Hematopoietic multipotent progenitor cell treated with erythropoietin and hydrocortisone succinate and interleukin-3 and kit ligand, for 8 days (in vitro differentiated cells): ENCODE measurements around the gene SLC22A23.
"Not testable (repeated sequence)": the region's sequence is repeated elsewhere in the genome, so short reads cannot be mapped to it uniquely, and the experiment has no call there.

ENCODE experiments used
- DNase-seq: peaks from one replicate; pipeline ENCODE4 v3.0.0-alpha.2; 2015

The SLC22A23 gene

DNA sequence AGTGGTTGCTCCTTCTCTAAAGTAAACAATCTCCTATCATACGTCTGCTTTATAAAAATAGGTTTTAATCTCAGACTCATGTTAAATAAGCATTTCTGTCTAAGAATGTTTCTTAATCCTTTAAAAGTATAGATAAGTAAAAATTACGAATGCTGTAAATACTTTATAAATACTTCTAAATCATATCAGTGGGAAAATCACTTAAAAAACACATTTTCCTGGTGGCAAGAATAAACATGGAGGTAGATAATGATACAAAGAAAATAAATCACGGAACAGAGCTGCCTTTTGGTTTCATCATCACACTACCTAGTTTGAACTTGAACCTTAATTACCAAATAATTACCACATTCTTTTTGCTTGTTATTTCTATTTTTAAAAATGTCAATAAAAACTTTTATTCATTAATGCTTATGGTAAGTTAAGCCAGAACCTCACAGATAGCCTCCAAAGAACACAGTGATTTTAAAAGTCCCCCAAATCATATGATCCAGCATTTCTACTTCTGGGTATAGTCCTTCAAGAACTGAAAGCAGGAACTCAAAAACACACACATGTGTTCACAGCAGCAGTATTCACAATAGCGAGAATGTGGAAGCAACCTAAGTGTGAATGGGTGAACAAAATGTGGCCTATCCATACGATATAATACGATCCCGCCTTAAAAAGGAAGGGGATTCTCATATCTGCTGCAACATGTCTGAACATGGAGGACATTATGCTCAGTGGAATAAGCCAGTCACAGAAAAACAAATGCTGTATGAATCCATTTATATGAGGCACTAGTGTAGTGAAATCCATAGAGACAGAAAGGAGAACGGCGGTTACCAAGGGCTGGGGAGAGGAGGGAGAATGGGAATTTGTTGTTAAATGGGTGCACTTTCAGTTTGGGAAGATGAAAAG lies 72.4 kb downstream of the SLC22A23 start:
- DNase-seq: no peak

DNA sequence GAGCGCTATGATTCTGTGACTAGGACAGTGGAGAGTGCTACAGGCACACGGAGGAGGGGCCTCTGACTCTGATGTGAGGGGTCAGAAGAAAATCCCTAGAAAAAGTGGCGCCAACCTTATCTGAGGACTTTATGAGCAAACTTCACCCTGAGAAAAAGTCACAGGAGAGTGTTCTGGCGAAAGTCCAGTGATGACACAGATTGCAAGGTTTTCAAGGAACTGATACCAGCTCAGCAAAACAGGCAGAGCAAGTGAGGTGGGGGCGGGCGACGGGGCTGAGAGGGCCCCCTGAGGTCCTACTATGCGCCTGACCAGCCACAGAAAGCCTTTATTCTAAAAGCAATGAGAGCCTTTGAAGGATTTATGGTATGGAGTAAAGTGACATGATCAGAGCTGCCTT lies 73.3 kb downstream of the SLC22A23 start:
- peak; percentile 65 for DNase-seq

DNA sequence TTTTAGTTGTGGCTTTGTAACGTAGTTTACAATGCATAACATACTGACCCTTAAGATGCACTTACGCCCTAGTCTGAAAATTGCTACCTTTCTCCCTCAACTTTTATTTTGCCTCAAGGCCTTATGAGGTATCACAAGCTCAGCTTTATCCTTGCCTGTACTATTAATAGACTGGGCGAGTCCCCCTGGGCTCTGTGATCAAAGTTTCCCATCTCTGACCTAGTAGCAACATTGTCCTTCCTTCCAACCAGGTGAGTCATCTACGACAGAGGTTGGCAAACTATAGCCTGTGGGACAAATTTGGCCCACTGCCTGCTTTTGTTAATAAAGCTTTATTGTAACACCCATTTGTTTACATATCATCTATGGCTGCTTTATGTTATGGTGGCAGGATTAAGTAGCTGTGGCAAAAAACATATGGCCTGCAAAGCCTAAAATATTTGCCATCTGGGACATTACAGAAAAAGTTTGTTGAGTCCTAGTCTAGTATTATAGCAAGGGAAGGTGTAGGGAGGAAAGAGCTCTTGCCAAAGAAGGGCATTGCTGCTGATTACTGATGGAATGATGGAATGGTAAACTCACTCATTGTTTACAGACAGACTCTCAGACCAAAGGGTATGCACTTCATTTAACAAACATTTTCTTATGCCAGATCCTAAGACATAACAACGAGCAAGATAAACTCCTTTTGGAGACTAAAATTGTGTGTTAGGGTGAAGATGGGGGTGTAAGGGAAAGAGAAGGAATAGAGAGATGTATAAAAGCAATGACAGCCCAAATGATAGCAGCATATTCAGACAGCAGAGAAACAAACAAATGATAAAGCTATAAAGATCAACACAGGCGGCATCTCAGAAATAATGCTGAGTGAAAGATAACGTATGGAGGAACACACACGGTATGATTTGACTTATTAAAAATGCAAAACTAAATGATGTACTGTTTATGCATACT lies 74.2 kb downstream of the SLC22A23 start:
- DNase-seq: no peak

DNA sequence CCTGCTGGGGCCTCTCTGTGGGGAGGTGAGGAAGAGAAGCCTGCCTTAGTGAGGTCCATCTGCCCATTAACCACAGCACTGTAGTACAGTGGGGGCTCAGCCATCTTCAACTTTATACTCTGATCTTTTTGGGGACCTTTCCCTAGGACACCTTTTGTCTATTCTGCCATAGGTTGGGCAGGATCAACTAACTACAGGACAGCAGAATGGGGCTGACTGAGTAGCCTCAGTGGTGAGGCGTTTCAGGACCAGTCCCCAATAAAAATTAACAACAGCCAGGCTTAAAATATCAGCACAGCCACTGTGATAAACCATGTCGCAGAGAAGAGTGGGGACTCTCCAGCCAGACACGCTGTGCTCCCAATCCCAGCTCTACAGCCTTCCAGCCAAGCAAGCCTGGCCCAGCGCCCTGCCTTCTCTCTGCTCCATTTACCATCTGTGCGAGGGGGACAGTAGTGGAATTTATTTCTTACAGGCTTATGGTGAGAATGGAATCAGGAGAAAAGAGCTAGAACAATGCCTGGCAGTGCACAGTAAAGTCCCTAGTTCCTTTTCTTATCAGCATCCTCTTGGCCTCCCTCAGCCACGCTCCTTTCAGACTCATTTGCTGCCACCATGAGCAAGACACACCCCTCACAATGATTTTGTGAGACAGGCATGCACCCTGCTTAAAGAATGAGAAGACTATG lies 75.5 kb downstream of the SLC22A23 start:
- DNase-seq: peak; percentile 67

DNA sequence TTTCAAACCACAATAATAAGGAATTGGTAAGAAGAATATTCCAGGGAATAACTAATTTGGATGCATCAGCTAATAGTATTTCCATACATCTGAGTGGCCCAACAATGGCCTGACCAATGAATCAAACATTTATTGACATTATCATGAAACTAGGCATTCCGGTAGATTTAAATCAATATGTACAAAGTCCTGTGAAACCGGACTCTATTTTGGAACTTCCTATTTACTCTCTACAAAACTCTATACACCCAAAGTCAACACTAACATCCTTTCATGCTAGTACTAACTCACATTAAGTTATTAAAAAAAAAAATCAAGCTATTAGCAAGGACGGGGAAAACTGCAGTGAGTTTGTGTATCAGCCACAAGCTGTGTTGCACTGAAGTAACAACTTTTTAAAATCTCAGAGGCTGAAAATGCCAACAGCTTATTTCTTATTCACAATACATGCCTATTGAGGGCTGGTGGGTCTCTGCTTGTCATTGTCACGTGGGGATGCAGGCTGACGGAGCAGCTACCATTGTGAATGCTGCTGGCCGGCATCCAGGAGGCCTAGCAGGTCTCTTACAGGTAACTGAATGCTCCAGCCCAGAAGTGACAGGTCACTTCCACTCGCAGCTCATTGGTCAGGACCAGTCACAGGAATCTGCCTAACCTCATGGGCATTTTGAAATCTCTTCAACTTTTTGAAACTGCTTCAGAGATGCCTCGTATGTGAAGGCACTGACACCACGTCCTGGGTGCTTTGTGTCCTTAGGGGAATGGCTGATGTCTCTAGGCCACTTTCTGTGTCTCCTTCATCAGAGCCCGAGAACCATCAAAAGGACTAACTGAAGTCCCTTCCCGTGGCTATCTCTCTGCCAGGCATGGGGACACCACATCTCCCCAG lies 76.3 kb downstream of the SLC22A23 start:
- DNase-seq: no peak

DNA sequence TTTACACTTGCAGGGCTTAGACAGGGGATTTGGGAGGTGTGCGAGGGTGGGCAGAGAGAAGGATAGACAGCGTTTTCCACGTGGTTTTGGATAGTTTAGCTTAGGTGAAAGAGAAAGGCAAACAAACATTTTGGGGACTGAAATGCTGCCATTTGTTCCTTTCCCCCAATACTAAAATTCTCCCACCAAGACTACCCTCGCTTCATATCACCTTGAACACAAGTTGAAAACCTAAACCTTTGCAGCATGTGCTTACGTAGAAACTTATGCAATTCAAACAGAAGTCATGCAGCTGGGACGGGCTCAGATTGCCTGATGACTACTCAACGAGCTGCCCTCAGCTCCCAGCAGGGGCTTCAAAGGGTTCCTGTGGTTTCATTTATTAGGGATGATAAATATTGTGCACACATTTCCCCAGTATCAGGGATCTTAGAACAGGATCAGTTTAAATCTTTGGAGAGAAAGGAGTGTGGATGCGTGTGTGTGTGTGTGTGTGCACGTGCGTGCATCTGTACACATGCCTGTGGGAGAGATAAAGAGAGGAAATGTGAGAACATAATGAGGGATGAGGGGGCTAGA lies 77.3 kb downstream of the SLC22A23 start:
- no peak for DNase-seq

DNA sequence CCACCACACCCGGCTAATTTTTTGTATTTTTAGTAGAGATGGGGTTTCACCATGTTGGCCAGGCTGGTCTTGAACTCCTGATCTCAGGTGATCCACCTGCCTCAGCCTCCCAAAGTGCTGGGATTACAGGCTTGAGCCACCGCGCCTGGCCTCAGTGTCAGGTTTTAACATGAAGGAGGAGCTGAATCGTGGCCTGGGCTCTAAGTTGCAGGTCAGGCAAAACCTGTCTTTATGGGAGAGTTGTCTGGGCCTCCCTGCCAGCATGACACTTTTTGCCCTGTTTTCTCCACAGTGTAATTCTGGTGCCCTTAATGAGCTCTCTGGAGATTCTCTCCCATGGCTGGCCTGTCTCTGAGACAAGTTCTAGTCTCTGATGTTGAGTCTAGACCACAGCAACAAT lies 78.0 kb downstream of the SLC22A23 start:
- DNase-seq: not testable (repeated sequence)

DNA sequence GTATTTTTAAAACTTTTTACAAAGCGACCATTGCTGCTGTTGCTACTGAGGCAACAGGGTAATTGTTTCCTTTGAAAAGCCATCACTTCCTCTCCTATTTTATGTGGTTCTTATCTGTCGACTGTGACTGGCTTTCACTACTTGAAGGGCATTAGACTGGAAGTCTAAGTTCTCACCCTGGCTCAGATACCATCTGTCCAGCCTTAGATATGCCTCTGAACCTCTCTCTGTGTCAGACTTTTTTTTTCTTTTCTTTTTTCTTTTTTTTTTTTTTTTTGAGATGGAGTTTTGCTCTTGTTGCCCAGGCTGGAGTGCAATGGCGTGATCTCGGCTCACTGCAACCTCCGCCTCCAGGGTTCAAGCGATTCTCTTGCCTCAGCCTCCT lies 78.5 kb downstream of the SLC22A23 start:
- DNase-seq: peak; percentile 77

DNA sequence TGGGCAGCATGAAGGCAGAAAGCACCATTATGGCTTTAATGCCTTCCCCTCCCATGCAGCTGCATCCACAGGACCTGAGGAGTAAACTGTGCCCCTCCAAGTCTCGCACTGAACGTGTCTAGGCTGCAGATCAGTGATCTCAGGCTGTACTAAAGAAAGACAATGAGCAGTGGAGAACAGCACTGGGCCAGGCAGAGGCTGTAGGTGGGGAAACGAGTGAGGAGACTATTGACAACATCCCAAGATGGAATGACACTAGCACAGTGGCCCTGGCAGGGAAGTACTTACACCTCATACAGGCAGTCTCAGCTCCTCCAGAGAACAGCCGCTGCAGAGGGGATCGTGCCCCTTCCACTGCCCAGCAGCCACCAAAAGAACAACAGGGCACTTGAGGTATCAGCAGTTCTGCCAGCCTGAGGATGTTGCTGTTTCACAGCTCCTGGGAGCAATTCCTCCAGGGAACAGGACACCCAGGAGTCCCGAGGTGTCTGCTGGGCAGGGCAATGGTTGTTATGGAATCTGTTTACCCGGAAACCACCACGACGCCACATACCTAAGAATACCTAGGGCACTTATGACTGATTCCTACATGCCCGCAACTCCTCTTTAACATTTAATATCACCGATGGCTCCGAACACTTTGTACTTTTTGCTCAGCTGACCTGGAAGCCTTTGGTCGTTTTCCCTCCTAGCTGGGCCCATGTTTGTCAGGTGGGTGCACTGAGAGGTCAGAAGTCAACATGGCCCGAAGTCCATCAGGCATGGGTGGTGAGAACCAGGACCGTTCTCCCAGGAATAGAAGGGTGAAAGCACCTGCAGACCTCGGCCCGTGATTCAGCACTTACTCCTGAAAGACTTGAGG lies 79.1 kb downstream of the SLC22A23 start:
- no peak for DNase-seq

DNA sequence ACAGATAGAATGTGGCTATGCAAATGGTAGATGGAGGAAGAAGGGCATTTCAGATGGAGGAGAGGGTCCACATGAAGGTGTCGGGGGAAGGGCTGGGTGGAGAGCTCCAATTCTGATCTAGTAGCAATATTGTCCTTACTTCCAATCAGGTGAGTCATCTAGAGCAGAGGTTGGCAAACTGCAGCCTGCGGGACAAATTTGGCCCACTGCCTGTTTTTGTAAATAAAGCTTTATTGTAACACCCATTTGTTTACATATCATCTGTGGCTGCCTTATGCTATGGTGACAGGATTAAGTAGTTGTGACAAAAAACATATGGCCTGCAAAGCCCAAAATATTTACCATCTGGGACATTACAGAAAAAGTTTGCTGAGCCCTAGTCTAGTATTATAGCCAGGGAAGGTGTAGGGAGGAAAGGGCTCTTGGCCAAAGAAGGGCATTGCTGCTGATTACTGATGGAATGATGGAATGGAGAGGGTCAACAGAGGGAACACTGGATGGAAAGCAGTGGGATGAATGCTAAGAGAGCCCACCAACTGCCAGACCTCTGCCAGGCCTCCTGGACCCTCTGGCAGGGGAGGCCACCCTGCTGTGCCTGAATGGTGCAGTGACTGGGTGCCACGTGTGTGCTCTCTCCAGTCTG lies 79.8 kb downstream of the SLC22A23 start:
- no peak for DNase-seq

DNA sequence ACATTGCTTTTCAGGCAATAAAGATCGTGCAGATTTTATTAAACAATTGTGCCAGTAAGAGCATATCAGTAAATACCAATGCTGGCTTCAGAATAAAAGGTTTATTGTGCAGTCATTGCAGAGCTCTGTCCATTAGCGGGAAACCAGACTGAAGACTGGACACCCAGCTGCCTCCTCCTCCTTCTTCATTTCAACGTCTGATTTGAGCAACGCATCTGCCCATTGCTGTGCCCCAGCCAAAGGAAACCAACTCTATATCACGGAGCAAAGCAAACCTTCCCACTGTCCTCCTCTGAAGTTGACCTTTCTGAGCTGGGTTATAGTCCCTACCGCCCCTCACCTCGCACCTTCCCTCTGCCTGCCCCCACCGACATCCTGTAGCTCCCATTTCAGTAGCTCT lies 80.8 kb downstream of the SLC22A23 start:
- no peak for DNase-seq

DNA sequence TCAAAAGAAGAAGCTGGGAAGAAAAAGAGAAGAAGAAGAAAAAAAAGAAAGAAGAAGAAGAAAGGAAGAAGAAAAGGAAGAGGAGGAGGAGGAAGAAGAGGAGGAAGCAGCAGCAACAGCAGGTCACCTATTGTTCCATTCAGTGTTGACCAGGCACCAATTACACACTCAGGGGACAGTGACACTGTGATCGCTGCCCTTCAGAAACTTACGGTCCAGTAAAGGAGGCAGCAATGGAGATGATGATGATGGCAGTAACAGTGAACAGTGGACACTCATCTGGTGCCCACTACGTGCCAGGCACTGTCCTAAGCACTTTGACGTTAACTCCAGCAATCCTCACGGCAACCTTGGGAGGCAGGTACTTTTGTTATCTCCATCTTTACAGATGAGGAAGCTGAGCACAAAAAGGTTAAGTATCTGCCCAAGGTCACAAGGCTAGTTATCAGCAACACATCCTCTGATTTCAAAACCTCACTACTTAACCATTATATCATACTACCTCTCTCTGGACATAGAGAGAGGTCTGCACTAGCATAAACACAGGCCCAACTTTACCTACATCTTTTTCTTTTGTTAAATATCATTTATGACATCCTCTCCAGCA lies 83.2 kb downstream of the SLC22A23 start:
- no peak for DNase-seq

DNA sequence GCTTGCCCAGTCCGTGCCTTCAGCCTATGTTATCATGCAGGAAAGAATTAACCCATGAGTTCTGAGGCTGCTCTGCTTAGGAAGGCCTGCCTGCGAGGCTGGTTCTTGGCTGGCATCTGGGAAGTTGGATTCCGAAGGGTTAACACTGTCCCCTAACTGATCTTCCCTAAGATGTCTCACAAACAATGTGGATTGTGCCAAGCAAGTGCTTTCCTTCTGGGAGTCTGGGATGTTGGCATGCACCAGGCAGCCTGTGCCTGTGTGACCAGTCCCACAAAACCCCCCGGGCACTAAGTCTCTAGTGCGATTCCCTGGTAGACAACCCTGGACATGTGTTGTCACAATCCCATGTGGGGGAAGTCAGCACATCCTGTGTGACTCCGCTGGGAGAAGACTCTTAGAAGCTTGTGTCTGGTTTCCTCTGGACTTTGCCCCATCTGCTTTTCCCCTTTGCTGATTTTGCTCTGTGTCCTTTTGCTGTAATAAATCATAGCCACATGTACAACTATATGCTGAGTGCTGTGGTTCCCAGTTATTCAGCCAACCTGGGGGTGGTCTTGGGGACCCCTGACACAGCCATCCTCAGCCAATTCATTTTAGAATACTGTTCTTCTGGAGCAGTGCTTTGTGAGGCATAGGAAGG lies 83.8 kb downstream of the SLC22A23 start:
- no peak for DNase-seq

DNA sequence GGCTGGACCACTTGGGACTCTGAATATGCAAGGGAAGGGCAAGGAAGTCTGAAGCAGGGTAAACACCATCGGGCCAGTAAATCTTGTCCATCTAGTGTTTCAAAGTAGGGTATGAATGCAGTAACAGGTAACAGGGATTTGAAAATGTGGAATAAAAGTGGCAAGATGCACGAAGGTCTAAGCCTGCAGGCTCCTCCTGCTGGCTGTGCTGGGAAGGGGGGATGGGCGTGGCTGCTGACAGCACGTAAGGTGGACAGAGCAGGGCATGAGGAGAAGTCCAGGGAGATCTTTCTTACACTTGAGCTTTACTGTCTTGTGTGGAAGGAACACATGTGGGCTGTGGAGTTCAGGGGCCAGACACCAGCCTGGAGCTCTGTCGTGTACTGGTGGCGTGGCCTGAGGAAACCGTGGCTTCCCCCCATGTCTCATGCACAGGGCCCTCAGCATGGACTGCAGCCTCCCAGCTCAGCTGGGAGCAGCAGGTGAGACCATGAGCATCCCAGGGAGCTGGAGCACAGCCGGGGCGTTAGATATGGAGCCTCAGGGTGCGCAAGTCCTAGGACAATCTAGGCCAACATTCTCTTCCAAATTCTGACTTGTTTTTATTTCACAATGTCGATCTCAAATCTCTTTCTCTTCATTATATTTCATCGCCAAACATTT lies 84.5 kb downstream of the SLC22A23 start:
- no peak for DNase-seq

DNA sequence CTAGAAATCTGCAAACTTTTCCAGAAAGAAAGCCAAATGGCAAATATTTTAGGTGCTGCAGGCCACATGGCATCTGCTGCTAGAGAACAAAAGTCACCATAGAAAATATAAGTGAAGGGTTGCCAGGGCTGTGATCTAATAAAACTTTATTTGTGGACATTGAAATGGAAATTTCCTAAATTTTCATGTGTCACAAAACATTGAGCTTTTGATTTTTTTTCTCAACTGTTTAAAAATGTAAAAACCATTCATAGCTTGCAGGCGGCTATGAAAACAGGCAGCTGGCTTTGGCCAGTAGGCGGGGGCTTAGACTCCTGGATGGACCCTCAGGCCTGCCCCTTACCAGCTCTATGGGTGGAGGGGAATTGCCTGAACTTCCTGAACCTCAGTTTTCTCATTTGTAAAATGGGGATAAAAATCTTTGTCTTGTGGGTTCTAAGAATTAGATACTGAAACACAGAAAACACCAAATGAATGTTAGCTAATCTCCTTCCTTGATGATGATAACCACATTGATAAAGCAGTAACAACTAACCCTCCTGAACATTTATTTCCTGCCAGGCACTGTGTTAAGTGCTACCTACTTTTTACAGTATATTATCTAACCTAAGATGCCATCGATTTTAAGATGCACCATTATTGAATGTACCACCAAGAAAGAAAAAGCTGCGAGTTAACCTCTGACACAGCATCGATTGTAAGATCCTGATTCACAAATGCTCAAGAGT lies 85.5 kb downstream of the SLC22A23 start:
- no peak for DNase-seq

DNA sequence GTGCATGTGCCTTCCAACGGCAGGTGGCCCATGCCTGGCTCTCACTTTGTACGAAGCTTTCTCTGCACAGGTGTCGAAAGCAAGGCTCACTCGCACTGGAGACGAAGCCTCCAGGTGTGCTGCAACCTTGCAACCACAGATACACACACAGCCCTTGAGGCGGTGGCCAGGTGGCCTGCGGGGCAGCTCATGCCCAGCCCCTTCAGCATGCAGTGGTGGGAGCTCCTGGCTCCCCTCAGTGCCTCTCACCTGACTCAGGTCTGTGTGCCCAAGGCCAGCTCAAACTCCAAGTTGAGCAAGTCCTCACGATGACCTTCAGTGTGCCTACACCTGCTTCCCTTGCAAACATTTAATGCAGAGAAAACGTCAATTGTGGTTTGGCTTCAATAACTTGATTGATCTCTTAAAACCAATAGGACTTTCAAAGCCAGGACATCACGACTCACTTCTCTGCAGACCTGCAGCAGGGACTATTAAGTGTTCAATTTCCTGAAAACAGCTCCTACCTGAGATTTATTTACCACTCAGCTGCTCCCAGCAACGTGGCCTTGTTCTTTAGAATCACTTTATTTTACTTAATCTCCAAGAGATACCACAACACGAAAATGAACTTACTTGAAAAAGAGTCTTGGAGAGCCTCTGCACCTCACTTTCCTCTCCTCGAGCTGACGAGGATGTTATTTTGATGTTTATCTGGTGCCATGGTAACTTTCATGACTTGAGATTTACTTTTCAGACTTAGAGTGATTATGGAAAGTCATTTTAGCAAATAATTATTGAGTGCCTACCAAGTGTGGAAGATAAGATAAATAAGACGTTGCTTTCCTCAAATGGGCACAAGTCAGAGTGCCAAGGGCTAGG lies 86.3 kb downstream of the SLC22A23 start:
- DNase-seq: peak; percentile 26

DNA sequence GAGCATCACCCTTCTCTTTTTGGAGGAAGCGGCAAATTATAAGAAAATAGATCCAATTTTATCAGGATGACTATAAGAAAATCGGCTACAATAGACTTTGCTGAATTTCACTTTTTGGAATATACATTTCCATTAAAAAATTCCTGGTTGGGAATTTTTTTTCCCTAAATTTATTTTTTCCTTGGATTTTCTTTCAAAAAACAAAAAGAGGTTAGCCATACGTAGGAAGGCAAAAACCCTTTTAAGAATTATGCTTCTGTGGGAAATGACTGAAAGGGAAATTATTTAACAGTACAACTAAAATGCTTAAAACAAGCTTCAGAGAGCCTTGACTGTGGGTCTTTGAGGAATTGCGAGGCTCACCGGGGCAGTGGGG lies 86.9 kb downstream of the SLC22A23 start:
- DNase-seq: no peak
